Gastroesophageal sphincter (tissue), 4 donors: ENCODE results near the gene ZBED2. TPM values are rescaled to one million over a fixed set of nuclear protein-coding genes. Genes with fewer than 3 reads are reported as not detected.

ENCODE experiments used
- ATAC-seq: fragments of 150-250 bp; one replicate; pipeline ENCODE4 v1.9.1; 2016; ENCODE audit warnings: mild to moderate bottlenecking, moderate library complexity
- H3K27ac ChIP-seq, 4 donors: fragments of 200-600 bp; sonication (generic) in 3 of 4; 1 replicate in 3 of 4; 2 replicates in 1 of 4; pipeline ENCODE4 v1.5.1; 2016 to 2019
- H3K27me3 ChIP-seq: fragments of 200-600 bp; sonication (generic); one replicate; pipeline ENCODE4 v1.5.1; 2019
- H3K36me3 ChIP-seq, 2 donors: fragments of 200-600 bp; sonication (generic); one replicate each; pipeline ENCODE4 v1.5.1; 2019; ENCODE audit warnings: control low read depth in 1 of 2
- H3K4me1 ChIP-seq, 3 donors: fragments of 200-600 bp; sonication (generic); 1 replicate in 2 of 3; 2 replicates in 1 of 3; pipeline ENCODE4 v1.5.1; 2016 to 2019; ENCODE audit warnings: control low read depth in 2 of 3
- H3K4me3 ChIP-seq, 2 donors: fragments of 200-600 bp; sonication (generic); one replicate each; pipeline ENCODE4 v1.5.1; 2019; ENCODE audit warnings: mild to moderate bottlenecking in 1 of 2, moderate library complexity in 1 of 2
- H3K9me3 ChIP-seq, 3 donors: fragments of 200-600 bp; sonication (generic); one replicate each; pipeline ENCODE4 v1.5.1; 2017 to 2019; ENCODE audit warnings: control low read depth in 2 of 3
- EP300 ChIP-seq: sonication (generic); formaldehyde crosslinking; IDR thresholded peaks from one replicate; pipeline ENCODE4 v1.6.1; 2017; ENCODE audit warnings: antibody characterized with exemption, mild to moderate bottlenecking
- POLR2A ChIP-seq, 2 donors: fragments of 450-650 bp; IDR thresholded peaks; one replicate each; pipeline ENCODE4 v1.6.1; 2017; ENCODE audit warnings: antibody characterized with exemption in 2 of 2, mild to moderate bottlenecking in 2 of 2, moderate library complexity in 1 of 2
- POLR2AphosphoS5 ChIP-seq: sonication (generic); formaldehyde crosslinking; IDR thresholded peaks from one replicate; pipeline ENCODE4 v1.6.1; 2017; ENCODE audit warnings: antibody characterized with exemption
- WGBS, 2 donors: methylation state at CpG; one replicate each; pipeline ENCODE4 v1.1.5; 2018; ENCODE audit warnings: low coverage in 1 of 2; 5-methylcytosine and 5-hydroxymethylcytosine counted together
- total RNA-seq, 4 donors: library from RNA; depleted of rRNA; stranded (reverse); fragments of >200 nt; gene quantifications; one replicate each; pipeline ENCODE4 v1.1.0, GENCODE V29; 2016
- TF ChIP-seq, protein P1 (sequence below), 4 experiments: fragments of 200-600 bp in 2 of 4; fragments of 450-650 bp in 2 of 4; sonication (generic) in 1 of 4; IDR thresholded peaks; one replicate each; pipeline ENCODE4 v1.5.1; 2017 to 2019; ENCODE audit warnings: antibody characterized with exemption in 4 of 4, mild to moderate bottlenecking in 2 of 4, moderate library complexity in 2 of 4

The ZBED2 gene
- total RNA-seq, 4 donors from 2014 or later = 0.20 TPM; not detected in 3

DNA sequence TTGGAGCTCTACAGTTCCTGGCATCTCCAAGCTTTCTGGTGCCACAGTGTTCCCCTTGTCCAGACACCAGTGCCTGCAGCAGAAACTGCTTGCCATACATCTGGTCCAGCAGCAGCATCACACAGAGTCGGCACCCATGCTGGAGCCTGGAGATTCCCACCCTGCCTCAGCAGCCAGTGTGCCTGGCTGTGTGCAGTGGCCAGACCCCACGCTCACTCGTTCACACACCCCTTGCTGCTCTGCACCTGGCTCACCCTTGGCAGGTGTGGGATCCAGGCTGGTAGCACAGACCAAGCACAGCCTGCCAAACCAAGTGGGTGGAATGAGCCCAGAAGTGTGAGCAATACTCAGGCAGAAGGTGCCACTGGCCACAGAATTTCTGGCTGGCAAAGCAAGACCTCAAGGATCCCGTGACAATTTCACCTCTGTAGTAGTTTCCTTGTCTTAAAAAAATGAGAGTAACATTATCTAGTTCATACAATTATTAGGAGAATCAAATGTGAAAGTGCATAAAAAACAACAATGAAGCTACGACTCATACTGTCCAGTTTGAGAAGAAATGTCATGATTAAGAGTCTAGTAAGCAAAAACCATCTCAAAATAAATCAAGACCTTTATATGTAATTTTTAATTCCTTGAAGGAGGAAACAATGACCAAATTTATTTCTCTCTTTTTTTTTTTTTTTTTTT is 22.9 kb upstream of the ZBED2 start:
- ATAC-seq = no peak

DNA sequence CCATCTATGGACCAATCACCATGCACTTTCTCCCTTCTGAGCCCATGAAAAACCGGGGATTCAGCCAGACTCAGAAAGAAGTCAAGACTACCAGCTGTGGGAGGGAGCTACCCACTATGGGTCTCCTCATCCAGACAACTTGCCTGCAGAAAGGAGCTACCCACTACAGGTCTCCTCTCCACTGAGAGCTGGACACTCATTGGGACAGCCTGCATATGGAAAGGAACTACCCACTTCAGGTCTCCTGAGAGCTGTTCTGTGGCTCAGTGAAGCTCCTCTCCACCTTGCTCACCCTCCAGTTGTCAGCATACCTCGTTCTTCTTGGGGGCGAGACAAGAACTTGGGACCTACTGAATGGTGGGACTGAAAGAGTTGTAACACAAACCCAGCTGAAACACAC is 22.3 kb upstream of the ZBED2 start:
- TF ChIP-seq EP300 (no peak), POLR2AphosphoS5 (no peak)
- no CpG with 5 or more reads among the region's 3 CpGs for WGBS, 2 donors

More for the DNA sequence above, 22.9 kb upstream of the ZBED2 start:
- WGBS, 2 donors = 83 to 90% methylated on average over 2 of the region's 5 CpGs
- H3K4me1 ChIP-seq = no peaks in the 10 kb centered on the region
- no peaks in the 10 kb centered on the region for H3K9me3 ChIP-seq
- no peaks in the 10 kb centered on the region for H3K36me3 ChIP-seq
- H3K4me3 ChIP-seq = no peak overlapping the region
- no peaks in the 10 kb centered on the region for H3K27me3 ChIP-seq
- TF ChIP-seq EP300 (no peak), POLR2AphosphoS5 (no peak), POLR2A (IDR thresholded peaks at IDR 0.05) (no peak)
- TF ChIP-seq, protein P1, sequence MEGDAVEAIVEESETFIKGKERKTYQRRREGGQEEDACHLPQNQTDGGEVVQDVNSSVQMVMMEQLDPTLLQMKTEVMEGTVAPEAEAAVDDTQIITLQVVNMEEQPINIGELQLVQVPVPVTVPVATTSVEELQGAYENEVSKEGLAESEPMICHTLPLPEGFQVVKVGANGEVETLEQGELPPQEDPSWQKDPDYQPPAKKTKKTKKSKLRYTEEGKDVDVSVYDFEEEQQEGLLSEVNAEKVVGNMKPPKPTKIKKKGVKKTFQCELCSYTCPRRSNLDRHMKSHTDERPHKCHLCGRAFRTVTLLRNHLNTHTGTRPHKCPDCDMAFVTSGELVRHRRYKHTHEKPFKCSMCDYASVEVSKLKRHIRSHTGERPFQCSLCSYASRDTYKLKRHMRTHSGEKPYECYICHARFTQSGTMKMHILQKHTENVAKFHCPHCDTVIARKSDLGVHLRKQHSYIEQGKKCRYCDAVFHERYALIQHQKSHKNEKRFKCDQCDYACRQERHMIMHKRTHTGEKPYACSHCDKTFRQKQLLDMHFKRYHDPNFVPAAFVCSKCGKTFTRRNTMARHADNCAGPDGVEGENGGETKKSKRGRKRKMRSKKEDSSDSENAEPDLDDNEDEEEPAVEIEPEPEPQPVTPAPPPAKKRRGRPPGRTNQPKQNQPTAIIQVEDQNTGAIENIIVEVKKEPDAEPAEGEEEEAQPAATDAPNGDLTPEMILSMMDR (IDR thresholded peaks at IDR 0.05) = no peak
- no peak overlapping the region for H3K27ac ChIP-seq

DNA sequence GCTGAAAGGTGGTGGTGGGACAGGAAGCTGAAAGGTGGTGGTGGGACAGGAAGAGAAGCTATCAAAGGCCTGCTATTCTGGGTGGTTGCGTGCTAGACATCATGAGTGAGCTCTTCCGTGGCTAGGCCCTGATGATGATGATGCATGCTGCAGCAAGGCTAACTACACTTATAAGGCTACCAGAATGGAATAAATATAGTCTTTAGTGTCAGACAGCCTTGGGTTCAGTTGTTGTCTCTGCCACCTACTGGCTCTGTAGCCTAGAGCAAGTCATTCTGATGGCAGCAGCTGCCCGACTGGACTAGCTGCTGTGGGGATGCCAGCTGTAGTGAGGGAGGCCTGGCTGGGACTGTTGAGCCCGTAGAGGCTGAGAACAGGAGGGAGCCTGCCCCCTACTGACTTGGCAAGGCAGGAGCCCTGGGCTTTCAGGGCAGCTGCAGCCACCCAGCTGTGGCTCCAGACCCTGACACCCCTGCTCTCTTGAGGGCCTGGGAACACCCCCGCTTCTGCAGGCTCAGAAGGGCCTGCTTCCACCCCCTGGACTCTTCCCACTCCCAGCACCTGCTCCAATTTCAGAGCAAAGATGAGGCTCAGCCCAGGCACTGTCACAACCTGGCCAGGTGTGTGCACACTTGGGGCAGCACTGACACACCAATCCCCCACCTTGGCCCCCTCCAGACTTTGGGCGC is 21.4 kb upstream of the ZBED2 start:
- H3K27me3 ChIP-seq = no peaks in the 10 kb centered on the region
- no peaks in the 10 kb centered on the region for H3K36me3 ChIP-seq
- no peak overlapping the region for H3K4me3 ChIP-seq
- H3K27ac ChIP-seq = no peak overlapping the region
- ATAC-seq = no peak
- no peaks in the 10 kb centered on the region for H3K9me3 ChIP-seq
- TF ChIP-seq POLR2AphosphoS5 = no peak
- TF ChIP-seq, protein P1 (IDR thresholded peaks at IDR 0.05) = no peak
- H3K4me1 ChIP-seq = no peaks in the 10 kb centered on the region
- 61 to 91% methylated on average over 2 of the region's 6 CpGs for WGBS, 2 donors

More for the DNA sequence above, 22.3 kb upstream of the ZBED2 start:
- Histone ChIP-seq H3K9me3 (no peaks in the 10 kb centered on the region), H3K36me3 (no peaks in the 10 kb centered on the region), H3K4me1 (no peaks in the 10 kb centered on the region), H3K27me3 (no peaks in the 10 kb centered on the region), H3K4me3 (no peak overlapping the region), H3K27ac (no peak overlapping the region)
- no peak for ATAC-seq

DNA sequence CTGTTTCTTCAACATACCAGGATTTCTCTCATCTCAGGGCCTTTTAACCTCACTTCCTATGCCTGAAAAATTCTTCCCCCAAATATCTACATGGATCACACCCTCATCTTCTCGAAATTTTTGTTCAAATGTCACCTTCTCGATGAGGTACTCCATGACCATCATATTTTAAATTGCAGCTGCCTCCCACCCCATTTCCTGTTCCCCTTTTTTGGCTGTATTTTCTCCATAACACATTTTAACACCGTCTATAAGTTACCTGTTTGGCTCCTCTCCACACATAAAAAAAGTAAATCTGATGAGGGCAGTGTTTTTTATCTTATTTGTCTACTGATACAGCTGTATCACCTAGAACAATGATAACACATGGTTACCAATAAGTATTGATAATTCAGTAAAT is 20.7 kb upstream of the ZBED2 start:
- Histone ChIP-seq H3K4me1 (no peaks in the 10 kb centered on the region), H3K9me3 (no peaks in the 10 kb centered on the region), H3K27me3 (no peaks in the 10 kb centered on the region), H3K36me3 (no peaks in the 10 kb centered on the region), H3K4me3 (no peak overlapping the region), H3K27ac (no peak overlapping the region)
- WGBS, 2 donors = 67% methylated on average over 2 to 3 of the region's 3 CpGs
- no peak for ATAC-seq
- TF ChIP-seq POLR2AphosphoS5 (no peak), POLR2A (IDR thresholded peaks at IDR 0.05) (no peak), EP300 (no peak)
- TF ChIP-seq, protein P1 (IDR thresholded peaks at IDR 0.05) = no peak

DNA sequence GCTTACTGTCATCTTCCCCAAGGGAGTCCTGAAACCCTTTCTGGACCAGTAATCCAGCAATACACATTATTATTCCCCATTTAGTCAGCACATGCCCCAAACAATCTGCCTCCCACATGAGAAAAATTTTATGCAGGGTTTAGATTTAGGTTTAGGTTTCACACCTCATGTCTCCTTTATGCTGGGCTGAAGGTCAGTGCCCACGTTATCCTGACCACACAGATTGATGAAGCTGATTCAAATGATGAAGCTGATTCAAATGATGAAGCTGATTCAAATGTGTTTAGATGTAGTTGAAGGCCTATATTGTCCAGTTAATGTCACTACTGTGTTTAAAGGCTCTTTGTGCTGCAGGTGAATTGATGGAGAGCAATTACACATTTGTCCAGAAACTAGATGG is 18.1 kb upstream of the ZBED2 start:
- no peaks in the 10 kb centered on the region for H3K27me3 ChIP-seq
- H3K4me3 ChIP-seq = no peak overlapping the region
- 60% methylated on average over 1 of the region's 1 CpG; no CpG with 5 or more reads in 1 of the 2 donors for WGBS, 2 donors
- H3K4me1 ChIP-seq = no peaks in the 10 kb centered on the region
- ATAC-seq = no peak
- H3K9me3 ChIP-seq = no peaks in the 10 kb centered on the region
- no peaks in the 10 kb centered on the region for H3K36me3 ChIP-seq
- no peak overlapping the region for H3K27ac ChIP-seq
- TF ChIP-seq, protein P1 (IDR thresholded peaks at IDR 0.05) = no peak
- TF ChIP-seq POLR2AphosphoS5 = no peak
- no peak for TF ChIP-seq EP300
- no peak for TF ChIP-seq POLR2A (IDR thresholded peaks at IDR 0.05)
